GM23338 (cell line): ENCODE data around the gene JUP.

Source experiments
- POLR2AphosphoS5 ChIP-seq: IDR thresholded peaks from 2 replicates; pipeline ENCODE4 v1.6.1; 2016; ENCODE audit warnings: antibody characterized with exemption, low read depth
- TF ChIP-seq, protein P1 (sequence below), 2 experiments: fragments of 200-600 bp in 1 of 2; sonication (generic) in 1 of 2; conservative IDR thresholded peaks; 2 replicates each; pipeline versions ENCODE4 v1.5.1 to v1.6.1; 2016 to 2017; ENCODE audit warnings: antibody characterized with exemption in 2 of 2, low read depth in 2 of 2, mild to moderate bottlenecking in 2 of 2, moderate library complexity in 1 of 2
- TF ChIP-seq, protein P2 (sequence below): IDR thresholded peaks from one replicate; pipeline ENCODE4 v1.6.1; 2018; ENCODE audit warnings: antibody characterized with exemption; ENCODE audit not compliant: unreplicated experiment

DNA sequence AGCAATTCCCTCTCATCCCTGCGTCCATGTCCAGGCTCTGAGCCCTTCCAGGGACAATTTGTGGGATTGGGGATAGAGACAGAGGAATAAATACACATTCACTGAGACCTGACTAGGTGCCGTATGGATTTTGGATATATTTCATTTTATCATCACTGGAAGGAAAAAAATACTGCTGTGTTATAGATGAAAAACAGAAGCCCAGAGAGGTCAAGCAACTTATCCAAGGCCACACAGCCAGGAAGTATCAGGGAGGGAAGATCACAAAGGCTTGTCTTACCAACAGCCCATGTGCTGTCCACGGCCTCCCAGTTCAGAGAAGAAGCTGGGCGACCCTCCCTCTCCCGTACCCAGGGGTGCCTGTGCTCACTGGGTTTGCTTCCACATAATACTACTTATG is 46.0 kb downstream of the JUP start:
- TF ChIP-seq, protein P1, sequence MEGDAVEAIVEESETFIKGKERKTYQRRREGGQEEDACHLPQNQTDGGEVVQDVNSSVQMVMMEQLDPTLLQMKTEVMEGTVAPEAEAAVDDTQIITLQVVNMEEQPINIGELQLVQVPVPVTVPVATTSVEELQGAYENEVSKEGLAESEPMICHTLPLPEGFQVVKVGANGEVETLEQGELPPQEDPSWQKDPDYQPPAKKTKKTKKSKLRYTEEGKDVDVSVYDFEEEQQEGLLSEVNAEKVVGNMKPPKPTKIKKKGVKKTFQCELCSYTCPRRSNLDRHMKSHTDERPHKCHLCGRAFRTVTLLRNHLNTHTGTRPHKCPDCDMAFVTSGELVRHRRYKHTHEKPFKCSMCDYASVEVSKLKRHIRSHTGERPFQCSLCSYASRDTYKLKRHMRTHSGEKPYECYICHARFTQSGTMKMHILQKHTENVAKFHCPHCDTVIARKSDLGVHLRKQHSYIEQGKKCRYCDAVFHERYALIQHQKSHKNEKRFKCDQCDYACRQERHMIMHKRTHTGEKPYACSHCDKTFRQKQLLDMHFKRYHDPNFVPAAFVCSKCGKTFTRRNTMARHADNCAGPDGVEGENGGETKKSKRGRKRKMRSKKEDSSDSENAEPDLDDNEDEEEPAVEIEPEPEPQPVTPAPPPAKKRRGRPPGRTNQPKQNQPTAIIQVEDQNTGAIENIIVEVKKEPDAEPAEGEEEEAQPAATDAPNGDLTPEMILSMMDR (conservative IDR thresholded peaks at IDR 0.05; ENCODE audit: low read depth in 2 of 2) = no peak
- TF ChIP-seq, protein P2, sequence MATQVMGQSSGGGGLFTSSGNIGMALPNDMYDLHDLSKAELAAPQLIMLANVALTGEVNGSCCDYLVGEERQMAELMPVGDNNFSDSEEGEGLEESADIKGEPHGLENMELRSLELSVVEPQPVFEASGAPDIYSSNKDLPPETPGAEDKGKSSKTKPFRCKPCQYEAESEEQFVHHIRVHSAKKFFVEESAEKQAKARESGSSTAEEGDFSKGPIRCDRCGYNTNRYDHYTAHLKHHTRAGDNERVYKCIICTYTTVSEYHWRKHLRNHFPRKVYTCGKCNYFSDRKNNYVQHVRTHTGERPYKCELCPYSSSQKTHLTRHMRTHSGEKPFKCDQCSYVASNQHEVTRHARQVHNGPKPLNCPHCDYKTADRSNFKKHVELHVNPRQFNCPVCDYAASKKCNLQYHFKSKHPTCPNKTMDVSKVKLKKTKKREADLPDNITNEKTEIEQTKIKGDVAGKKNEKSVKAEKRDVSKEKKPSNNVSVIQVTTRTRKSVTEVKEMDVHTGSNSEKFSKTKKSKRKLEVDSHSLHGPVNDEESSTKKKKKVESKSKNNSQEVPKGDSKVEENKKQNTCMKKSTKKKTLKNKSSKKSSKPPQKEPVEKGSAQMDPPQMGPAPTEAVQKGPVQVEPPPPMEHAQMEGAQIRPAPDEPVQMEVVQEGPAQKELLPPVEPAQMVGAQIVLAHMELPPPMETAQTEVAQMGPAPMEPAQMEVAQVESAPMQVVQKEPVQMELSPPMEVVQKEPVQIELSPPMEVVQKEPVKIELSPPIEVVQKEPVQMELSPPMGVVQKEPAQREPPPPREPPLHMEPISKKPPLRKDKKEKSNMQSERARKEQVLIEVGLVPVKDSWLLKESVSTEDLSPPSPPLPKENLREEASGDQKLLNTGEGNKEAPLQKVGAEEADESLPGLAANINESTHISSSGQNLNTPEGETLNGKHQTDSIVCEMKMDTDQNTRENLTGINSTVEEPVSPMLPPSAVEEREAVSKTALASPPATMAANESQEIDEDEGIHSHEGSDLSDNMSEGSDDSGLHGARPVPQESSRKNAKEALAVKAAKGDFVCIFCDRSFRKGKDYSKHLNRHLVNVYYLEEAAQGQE = no peak
- TF ChIP-seq POLR2AphosphoS5 = no peak
